Stomach (tissue), 4 donors: ENCODE results near the gene ATP9B.

ENCODE experiments used
- CTCF ChIP-seq, 7 experiments: fragments of 450-650 bp in 4 of 7; fragments of 200-600 bp in 3 of 7; sonication (generic) in 3 of 7; IDR thresholded peaks; one replicate each; pipeline ENCODE4 v1.5.1; 2016 to 2019; ENCODE audit warnings: antibody characterized with exemption in 7 of 7, control low read depth in 2 of 7, mild to moderate bottlenecking in 1 of 7
- EP300 ChIP-seq: sonication (generic); formaldehyde crosslinking; IDR thresholded peaks from one replicate; pipeline ENCODE4 v1.6.1; 2017; ENCODE audit warnings: antibody characterized with exemption
- POLR2A ChIP-seq, 4 donors: fragments of 450-650 bp; IDR thresholded peaks; one replicate each; pipeline ENCODE4 v1.6.1; 2016; ENCODE audit warnings: antibody characterized with exemption in 4 of 4, control low read depth in 2 of 4, mild to moderate bottlenecking in 1 of 4, moderate library complexity in 1 of 4

DNA sequence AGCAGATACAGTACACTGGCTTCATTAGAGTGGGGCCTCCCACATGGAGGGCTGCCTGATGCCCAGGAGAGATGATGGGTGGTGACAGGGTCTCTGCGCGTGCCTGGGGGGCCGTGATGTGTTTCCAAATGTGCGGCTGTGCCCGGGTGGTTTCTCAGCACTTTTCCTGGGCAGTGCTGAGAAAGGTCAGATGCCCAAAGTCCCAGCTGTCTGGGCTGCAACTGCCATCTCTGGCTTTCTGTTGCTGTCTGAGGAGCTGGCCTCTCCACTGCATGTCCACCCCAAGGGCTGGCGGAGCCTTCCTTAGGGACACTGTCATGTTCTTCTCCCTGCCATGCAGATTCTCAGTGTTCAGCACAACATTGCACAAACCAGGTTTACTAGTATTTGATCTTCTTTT is 263.9 kb downstream of the ATP9B start:
- TF ChIP-seq POLR2A (IDR thresholded peaks at IDR 0.05) (no peak), CTCF (IDR thresholded peaks at IDR 0.05) (no peak), EP300 (no peak)
